Measurements from ENCODE around the gene SSPN. TPM values are rescaled to one million over a fixed set of nuclear protein-coding genes. Genes with fewer than 3 reads are reported as not detected.
"Not testable (repeated sequence)": the region's sequence is repeated elsewhere in the genome, so short reads cannot be mapped to it uniquely, and the experiment has no call there.

Gene SSPN
- total and polyA plus RNA-seq, 2 donors, result 50.2 to 78.5 TPM

GRCh38 chr12:26226122-26226521 is 30.7 kb downstream of the SSPN start:
- H3K27ac ChIP-seq (ENCODE audit: low read depth), result peak overlapping the region; percentile 46
- H3K4me1 ChIP-seq (ENCODE audit: insufficient read depth), result no peaks in the 10 kb centered on the region
- H3K4me3 ChIP-seq (ENCODE audit: low read depth, low read length), result peak overlapping the region; percentile 35
- DNase-seq (ENCODE audit: extremely low spot score), result no peak
- WGBS, result 71% methylated on average over 10 of the region's 10 CpGs
- H3K36me3 ChIP-seq (ENCODE audit: insufficient read depth), result no peaks in the 10 kb centered on the region

- Histone ChIP-seq H3K4me1 (ENCODE audit: insufficient read depth) (no peaks in the 10 kb centered on the region), H3K36me3 (ENCODE audit: insufficient read depth) (no peaks in the 10 kb centered on the region), H3K4me3 (ENCODE audit: low read depth, low read length) (peak overlapping the region; percentile 35), H3K27ac (ENCODE audit: low read depth) (peak overlapping the region; percentile 46)
- WGBS, result 5% methylated on average over 44 of the region's 44 CpGs
- DNase-seq (ENCODE audit: extremely low spot score), result peak; percentile 32
Measured at GRCh38 chr12:26226629-26227360, 31.4 kb downstream of the SSPN start.

- no peak overlapping the region for H3K27ac ChIP-seq (ENCODE audit: low read depth)
- WGBS, result 42% methylated on average over 6 of the region's 6 CpGs
- peak overlapping the region; percentile 35 for H3K4me3 ChIP-seq (ENCODE audit: low read depth, low read length)
- H3K4me1 ChIP-seq (ENCODE audit: insufficient read depth), result no peaks in the 10 kb centered on the region
- H3K36me3 ChIP-seq (ENCODE audit: insufficient read depth), result no peaks in the 10 kb centered on the region
- no peak for DNase-seq (ENCODE audit: extremely low spot score)
Measured at GRCh38 chr12:26227361-26227745, 32.0 kb downstream of the SSPN start.

GRCh38 chr12:26229910-26230309 is 34.5 kb downstream of the SSPN start:
- 87% methylated on average over 4 of the region's 4 CpGs for WGBS
- H3K4me1 ChIP-seq (ENCODE audit: insufficient read depth), result no peaks in the 10 kb centered on the region
- no peak for DNase-seq (ENCODE audit: extremely low spot score)
- peaks cover 2% of the 10 kb centered on the region for H3K36me3 ChIP-seq (ENCODE audit: insufficient read depth)
- no peak overlapping the region for H3K27ac ChIP-seq (ENCODE audit: low read depth)
- H3K4me3 ChIP-seq (ENCODE audit: low read depth, low read length), result no peak overlapping the region

GRCh38 chr12:26231470-26231869 is 36.1 kb downstream of the SSPN start:
- no peak for DNase-seq (ENCODE audit: extremely low spot score)
- H3K27ac ChIP-seq (ENCODE audit: low read depth), result no peak overlapping the region
- H3K4me3 ChIP-seq (ENCODE audit: low read depth, low read length), result no peak overlapping the region
- H3K4me1 ChIP-seq (ENCODE audit: insufficient read depth), result no peaks in the 10 kb centered on the region
- H3K36me3 ChIP-seq (ENCODE audit: insufficient read depth), result peaks cover 2% of the 10 kb centered on the region
- WGBS, result 69% methylated on average over 4 of the region's 4 CpGs

- Histone ChIP-seq H3K4me1 (ENCODE audit: insufficient read depth) (no peaks in the 10 kb centered on the region), H3K36me3 (ENCODE audit: insufficient read depth) (peaks cover 2% of the 10 kb centered on the region), H3K4me3 (ENCODE audit: low read depth, low read length) (no peak overlapping the region), H3K27ac (ENCODE audit: low read depth) (no peak overlapping the region)
- WGBS, result 80% methylated on average over 3 of the region's 3 CpGs
- no peak for DNase-seq (ENCODE audit: extremely low spot score)
Measured at GRCh38 chr12:26231921-26232320, 36.5 kb downstream of the SSPN start.

- peak; percentile 25 for DNase-seq (ENCODE audit: extremely low spot score)
- WGBS, result 58% methylated on average over 9 of the region's 9 CpGs
- no peak overlapping the region for H3K27ac ChIP-seq (ENCODE audit: low read depth)
- no peaks in the 10 kb centered on the region for H3K4me1 ChIP-seq (ENCODE audit: insufficient read depth)
- no peak overlapping the region for H3K4me3 ChIP-seq (ENCODE audit: low read depth, low read length)
- peaks cover 2% of the 10 kb centered on the region for H3K36me3 ChIP-seq (ENCODE audit: insufficient read depth)
Measured at GRCh38 chr12:26233631-26234030, 38.3 kb downstream of the SSPN start.

GRCh38 chr12:26235465-26235864 is 40.1 kb downstream of the SSPN start:
- DNase-seq (ENCODE audit: extremely low spot score); H3K4me1 ChIP-seq (ENCODE audit: insufficient read depth); H3K36me3 ChIP-seq (ENCODE audit: insufficient read depth); H3K4me3 ChIP-seq (ENCODE audit: low read depth, low read length); H3K27ac ChIP-seq (ENCODE audit: low read depth): not testable (repeated sequence)
- WGBS, result 99% methylated on average over 2 of the region's 2 CpGs

- DNase-seq (ENCODE audit: extremely low spot score), result no peak
- no peak overlapping the region for H3K27ac ChIP-seq (ENCODE audit: low read depth)
- 67% methylated on average over 4 of the region's 4 CpGs for WGBS
- H3K4me1 ChIP-seq (ENCODE audit: insufficient read depth), result no peaks in the 10 kb centered on the region
- H3K36me3 ChIP-seq (ENCODE audit: insufficient read depth), result no peaks in the 10 kb centered on the region
- H3K4me3 ChIP-seq (ENCODE audit: low read depth, low read length), result no peak overlapping the region
Measured at GRCh38 chr12:26238341-26239121, 43.2 kb downstream of the SSPN start.

- DNase-seq (ENCODE audit: extremely low spot score), result no peak
Measured at GRCh38 chr12:26239122-26239851, 43.9 kb downstream of the SSPN start.

GRCh38 chr12:26239852-26240815 is 44.8 kb downstream of the SSPN start:
- no peaks in the 10 kb centered on the region for H3K4me1 ChIP-seq (ENCODE audit: insufficient read depth)
- no peak overlapping the region for H3K4me3 ChIP-seq (ENCODE audit: low read depth, low read length)
- 71% methylated on average over 4 of the region's 4 CpGs for WGBS
- no peak overlapping the region for H3K27ac ChIP-seq (ENCODE audit: low read depth)
- no peaks in the 10 kb centered on the region for H3K36me3 ChIP-seq (ENCODE audit: insufficient read depth)
- DNase-seq (ENCODE audit: extremely low spot score), result no peak

More at GRCh38 chr12:26239122-26239851, 43.9 kb downstream of the SSPN start:
- Histone ChIP-seq H3K4me3 (ENCODE audit: low read depth, low read length) (no peak overlapping the region), H3K36me3 (ENCODE audit: insufficient read depth) (no peaks in the 10 kb centered on the region), H3K27ac (ENCODE audit: low read depth) (peak overlapping the region; percentile 44), H3K4me1 (ENCODE audit: insufficient read depth) (no peaks in the 10 kb centered on the region)
- WGBS, result 34% methylated on average over 5 of the region's 5 CpGs

GRCh38 chr12:26241080-26241479 is 45.7 kb downstream of the SSPN start:
- no peak for DNase-seq (ENCODE audit: extremely low spot score)
- H3K4me1 ChIP-seq (ENCODE audit: insufficient read depth), result no peaks in the 10 kb centered on the region
- no peak overlapping the region for H3K27ac ChIP-seq (ENCODE audit: low read depth)
- WGBS, result 74% methylated on average over 2 of the region's 2 CpGs
- H3K4me3 ChIP-seq (ENCODE audit: low read depth, low read length), result no peak overlapping the region
- no peaks in the 10 kb centered on the region for H3K36me3 ChIP-seq (ENCODE audit: insufficient read depth)

GRCh38 chr12:26242683-26243082 is 47.3 kb downstream of the SSPN start:
- Histone ChIP-seq H3K36me3 (ENCODE audit: insufficient read depth) (no peaks in the 10 kb centered on the region), H3K27ac (ENCODE audit: low read depth) (no peak overlapping the region), H3K4me1 (ENCODE audit: insufficient read depth) (no peaks in the 10 kb centered on the region), H3K4me3 (ENCODE audit: low read depth, low read length) (no peak overlapping the region)
- no peak for DNase-seq (ENCODE audit: extremely low spot score)

Data from urinary bladder (tissue), 4 donors.